GM23338 (cell line): Measurements from ENCODE around the gene NPL. TPM values are rescaled to one million over a fixed set of nuclear protein-coding genes. Genes with fewer than 3 reads are reported as not detected.

Experiments
- ATAC-seq: fragments of 200-7000 bp; cut with Tn5 transposase; 3 replicates; pipeline ENCODE4 v1.9.1; 2020
- DNase-seq: peaks from one replicate; pipeline ENCODE4 v3.0.0-alpha.2; 2015; ENCODE audit warnings: low spot score
- H2AFZ ChIP-seq: fragments of 200-600 bp; sonication (generic); 2 replicates; pipeline ENCODE4 v1.8.0; 2016; ENCODE audit warnings: antibody characterized with exemption, mild to moderate bottlenecking, moderate library complexity
- H3F3A ChIP-seq: fragments of 200-600 bp; sonication (generic); replicated peaks from 2 replicates; pipeline ENCODE4 v1.8.0; 2017; ENCODE audit warnings: antibody characterized with exemption, mixed run types, low read depth
- H3K27ac ChIP-seq: fragments of 200-600 bp; sonication (generic); 2 replicates; pipeline ENCODE4 v1.6.1; 2016; ENCODE audit warnings: low read depth
- H3K27me3 ChIP-seq: fragments of 200-600 bp; sonication (generic); 2 replicates; pipeline ENCODE4 v1.8.0; 2016; ENCODE audit warnings: mild to moderate bottlenecking, mixed run types, moderate library complexity; ENCODE audit not compliant: insufficient read depth
- H3K36me3 ChIP-seq: fragments of 200-600 bp; sonication (generic); 2 replicates; pipeline ENCODE4 v1.8.0; 2016; ENCODE audit warnings: mild to moderate bottlenecking; ENCODE audit not compliant: insufficient read depth
- H3K4me1 ChIP-seq: fragments of 200-600 bp; sonication (generic); 2 replicates; pipeline ENCODE4 v1.8.0; 2016; ENCODE audit warnings: mild to moderate bottlenecking, moderate library complexity; ENCODE audit not compliant: insufficient read depth
- H3K4me2 ChIP-seq: fragments of 200-600 bp; sonication (generic); 2 replicates; pipeline ENCODE4 v1.7.1; 2017; ENCODE audit warnings: mixed run types
- H3K4me3 ChIP-seq: fragments of 200-600 bp; sonication (generic); 2 replicates; pipeline ENCODE4 v1.6.1; 2016; ENCODE audit warnings: mixed run types
- H3K79me2 ChIP-seq: fragments of 200-600 bp; sonication (generic); replicated peaks from 2 replicates; pipeline ENCODE4 v1.8.0; 2017; ENCODE audit warnings: mild to moderate bottlenecking; ENCODE audit not compliant: insufficient read depth
- H3K9me2 ChIP-seq: fragments of 200-600 bp; sonication (generic); 2 replicates; pipeline ENCODE4 v1.8.0; 2017; ENCODE audit not compliant: insufficient read depth
- H4K20me1 ChIP-seq: fragments of 200-600 bp; sonication (generic); replicated peaks from 2 replicates; pipeline ENCODE4 v1.8.0; 2017; ENCODE audit warnings: mild to moderate bottlenecking; ENCODE audit not compliant: insufficient read depth
- H3K27ac Mint-ChIP-seq: 2 replicates; pipeline ENCODE4 v1.8.0; 2020; ENCODE audit warnings: inconsistent platforms, mild to moderate bottlenecking, moderate library complexity, mixed read lengths
- H3K27me3 Mint-ChIP-seq: 3 replicates; pipeline ENCODE4 v1.8.0; 2022; ENCODE audit warnings: low read depth, mild to moderate bottlenecking, moderate library complexity, mixed read lengths, inconsistent platforms; ENCODE audit not compliant: insufficient read depth, poor library complexity
- H3K36me3 Mint-ChIP-seq: 3 replicates; pipeline ENCODE4 v1.8.0; 2021; ENCODE audit warnings: low read depth, mild to moderate bottlenecking, inconsistent platforms, moderate library complexity, mixed read lengths
- H3K4me1 Mint-ChIP-seq: 3 replicates; pipeline ENCODE4 v1.8.0; 2020; ENCODE audit warnings: mild to moderate bottlenecking, inconsistent platforms, mixed read lengths
- H3K4me3 Mint-ChIP-seq: 3 replicates; pipeline ENCODE4 v1.8.0; 2021; ENCODE audit warnings: moderate library complexity, mild to moderate bottlenecking, inconsistent platforms, mixed read lengths
- H3K9me3 Mint-ChIP-seq: 3 replicates; pipeline ENCODE4 v1.8.0; 2020; ENCODE audit warnings: moderate library complexity, mild to moderate bottlenecking, inconsistent platforms, mixed read lengths
- CREB1 ChIP-seq: fragments of 250-450 bp; sonication (Bioruptor Pico); IDR thresholded peaks from 2 replicates; pipeline ENCODE4 v1.5.0; 2020; ENCODE audit warnings: low read depth, mild to moderate bottlenecking, moderate library complexity
- EZH2 ChIP-seq: fragments of 200-600 bp; sonication (generic); IDR thresholded peaks from one replicate; pipeline ENCODE4 v1.8.0; 2017; ENCODE audit warnings: antibody characterized with exemption, mild to moderate bottlenecking, low read depth; ENCODE audit not compliant: unreplicated experiment
- EZH2phosphoT487 ChIP-seq: fragments of 200-600 bp; sonication (generic); IDR thresholded peaks from one replicate; pipeline ENCODE4 v1.8.1; 2018; ENCODE audit warnings: antibody characterized with exemption; ENCODE audit not compliant: unreplicated experiment
- JUNB ChIP-seq: IDR thresholded peaks from one replicate; pipeline ENCODE4 v1.6.1; 2016; ENCODE audit warnings: antibody characterized with exemption; ENCODE audit not compliant: unreplicated experiment
- NANOG ChIP-seq: IDR thresholded peaks from 2 replicates; pipeline ENCODE4 v1.6.1; 2016; ENCODE audit warnings: antibody characterized with exemption, borderline replicate concordance
- POLR2AphosphoS5 ChIP-seq: IDR thresholded peaks from 2 replicates; pipeline ENCODE4 v1.6.1; 2016; ENCODE audit warnings: antibody characterized with exemption, low read depth
- REST ChIP-seq: IDR thresholded peaks from one replicate; pipeline ENCODE4 v1.6.1; 2018; ENCODE audit warnings: antibody characterized with exemption; ENCODE audit not compliant: unreplicated experiment
- STAT1 ChIP-seq: IDR thresholded peaks from one replicate; pipeline ENCODE4 v1.6.1; 2016; ENCODE audit warnings: antibody characterized with exemption; ENCODE audit not compliant: unreplicated experiment
- ZNF114 ChIP-seq: fragments of 250-450 bp; sonication (Bioruptor Pico); IDR thresholded peaks from 2 replicates; pipeline ENCODE4 v1.5.0; 2020; ENCODE audit warnings: mild to moderate bottlenecking, moderate library complexity
- ZNF331 ChIP-seq: fragments of 250-450 bp; sonication (Bioruptor Pico); IDR thresholded peaks from 2 replicates; pipeline ENCODE4 v1.5.0; 2020; ENCODE audit warnings: low read depth, mild to moderate bottlenecking, moderate library complexity
- ZNF462 ChIP-seq: fragments of 250-450 bp; sonication (Bioruptor Pico); IDR thresholded peaks from 2 replicates; pipeline ENCODE4 v1.5.0; 2020; ENCODE audit warnings: mild to moderate bottlenecking, moderate library complexity
- polyA plus RNA-seq: library from polyadenylated mRNA; unstranded; fragments of >200 nt; fragmentation: Nextera tagmentation; extraction: Ambion mirVana; gene quantifications from 2 replicates; pipeline ENCODE4 v1.2.1, GENCODE V29; 2016
- total RNA-seq: library from RNA; depleted of rRNA; stranded (reverse); fragments of >200 nt; shearing (Covaris generic); gene quantifications from 2 replicates; pipeline ENCODE4 v1.2.3, GENCODE V29; 2014
- TF ChIP-seq, protein P1 (sequence below), 2 experiments: fragments of 200-600 bp in 1 of 2; sonication (generic) in 1 of 2; conservative IDR thresholded peaks; 2 replicates each; pipeline versions ENCODE4 v1.5.1 to v1.6.1; 2016 to 2017; ENCODE audit warnings: antibody characterized with exemption in 2 of 2, low read depth in 2 of 2, mild to moderate bottlenecking in 2 of 2, moderate library complexity in 1 of 2
- TF ChIP-seq, protein P2 (sequence below): IDR thresholded peaks from 2 replicates; pipeline ENCODE4 v1.6.1; 2016; ENCODE audit warnings: antibody characterized with exemption

Gene NPL
- total and polyA plus RNA-seq, 2 experiments from 2014 or later, result 2.4 to 2.8 TPM

- no peaks in the 10 kb centered on the region for H3K4me1 ChIP-seq
- TF ChIP-seq ZNF114 (no peak), ZNF331 (CRISPR knock-in tag) (no peak), EZH2phosphoT487 (no peak), POLR2AphosphoS5 (no peak), NANOG (no peak), REST (no peak), CREB1 (CRISPR knock-in tag) (no peak), EZH2 (no peak), ZNF462 (CRISPR knock-in tag) (no peak), STAT1 (no peak), JUNB (no peak)
- TF ChIP-seq, protein P1, sequence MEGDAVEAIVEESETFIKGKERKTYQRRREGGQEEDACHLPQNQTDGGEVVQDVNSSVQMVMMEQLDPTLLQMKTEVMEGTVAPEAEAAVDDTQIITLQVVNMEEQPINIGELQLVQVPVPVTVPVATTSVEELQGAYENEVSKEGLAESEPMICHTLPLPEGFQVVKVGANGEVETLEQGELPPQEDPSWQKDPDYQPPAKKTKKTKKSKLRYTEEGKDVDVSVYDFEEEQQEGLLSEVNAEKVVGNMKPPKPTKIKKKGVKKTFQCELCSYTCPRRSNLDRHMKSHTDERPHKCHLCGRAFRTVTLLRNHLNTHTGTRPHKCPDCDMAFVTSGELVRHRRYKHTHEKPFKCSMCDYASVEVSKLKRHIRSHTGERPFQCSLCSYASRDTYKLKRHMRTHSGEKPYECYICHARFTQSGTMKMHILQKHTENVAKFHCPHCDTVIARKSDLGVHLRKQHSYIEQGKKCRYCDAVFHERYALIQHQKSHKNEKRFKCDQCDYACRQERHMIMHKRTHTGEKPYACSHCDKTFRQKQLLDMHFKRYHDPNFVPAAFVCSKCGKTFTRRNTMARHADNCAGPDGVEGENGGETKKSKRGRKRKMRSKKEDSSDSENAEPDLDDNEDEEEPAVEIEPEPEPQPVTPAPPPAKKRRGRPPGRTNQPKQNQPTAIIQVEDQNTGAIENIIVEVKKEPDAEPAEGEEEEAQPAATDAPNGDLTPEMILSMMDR (conservative IDR thresholded peaks at IDR 0.05; ENCODE audit: low read depth in 2 of 2), result no peak
- TF ChIP-seq, protein P2, sequence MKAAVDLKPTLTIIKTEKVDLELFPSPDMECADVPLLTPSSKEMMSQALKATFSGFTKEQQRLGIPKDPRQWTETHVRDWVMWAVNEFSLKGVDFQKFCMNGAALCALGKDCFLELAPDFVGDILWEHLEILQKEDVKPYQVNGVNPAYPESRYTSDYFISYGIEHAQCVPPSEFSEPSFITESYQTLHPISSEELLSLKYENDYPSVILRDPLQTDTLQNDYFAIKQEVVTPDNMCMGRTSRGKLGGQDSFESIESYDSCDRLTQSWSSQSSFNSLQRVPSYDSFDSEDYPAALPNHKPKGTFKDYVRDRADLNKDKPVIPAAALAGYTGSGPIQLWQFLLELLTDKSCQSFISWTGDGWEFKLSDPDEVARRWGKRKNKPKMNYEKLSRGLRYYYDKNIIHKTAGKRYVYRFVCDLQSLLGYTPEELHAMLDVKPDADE, result no peak
- no peaks in the 10 kb centered on the region for H3F3A ChIP-seq
- no peak for ATAC-seq
- no peaks in the 10 kb centered on the region for H4K20me1 ChIP-seq
- no peak overlapping the region for H3K4me3 Mint-ChIP-seq
- no peak overlapping the region for H3K4me2 ChIP-seq
- H3K4me3 ChIP-seq, result no peak overlapping the region
- H3K9me2 ChIP-seq, result no peaks in the 10 kb centered on the region
- no peaks in the 10 kb centered on the region for H3K36me3 Mint-ChIP-seq
- H3K27ac ChIP-seq, result no peak overlapping the region
- H3K27me3 ChIP-seq, result no peaks in the 10 kb centered on the region
- no peaks in the 10 kb centered on the region for H3K79me2 ChIP-seq
- peaks cover 3% of the 10 kb centered on the region; the same call in 2 of the 3 replicates for H3K4me1 Mint-ChIP-seq
- DNase-seq, result no peak
- no peaks in the 10 kb centered on the region for H3K9me3 Mint-ChIP-seq
- H3K36me3 ChIP-seq, result no peaks in the 10 kb centered on the region
- no peak overlapping the region for H3K27ac Mint-ChIP-seq
- no peak overlapping the region for H2AFZ ChIP-seq
- H3K27me3 Mint-ChIP-seq, result no peaks in the 10 kb centered on the region
Measured at GRCh38 chr1:182755632-182756031, 33.9 kb upstream of the NPL start.
